ENCODE measurements around the gene IGF2.

The IGF2 gene

DNA sequence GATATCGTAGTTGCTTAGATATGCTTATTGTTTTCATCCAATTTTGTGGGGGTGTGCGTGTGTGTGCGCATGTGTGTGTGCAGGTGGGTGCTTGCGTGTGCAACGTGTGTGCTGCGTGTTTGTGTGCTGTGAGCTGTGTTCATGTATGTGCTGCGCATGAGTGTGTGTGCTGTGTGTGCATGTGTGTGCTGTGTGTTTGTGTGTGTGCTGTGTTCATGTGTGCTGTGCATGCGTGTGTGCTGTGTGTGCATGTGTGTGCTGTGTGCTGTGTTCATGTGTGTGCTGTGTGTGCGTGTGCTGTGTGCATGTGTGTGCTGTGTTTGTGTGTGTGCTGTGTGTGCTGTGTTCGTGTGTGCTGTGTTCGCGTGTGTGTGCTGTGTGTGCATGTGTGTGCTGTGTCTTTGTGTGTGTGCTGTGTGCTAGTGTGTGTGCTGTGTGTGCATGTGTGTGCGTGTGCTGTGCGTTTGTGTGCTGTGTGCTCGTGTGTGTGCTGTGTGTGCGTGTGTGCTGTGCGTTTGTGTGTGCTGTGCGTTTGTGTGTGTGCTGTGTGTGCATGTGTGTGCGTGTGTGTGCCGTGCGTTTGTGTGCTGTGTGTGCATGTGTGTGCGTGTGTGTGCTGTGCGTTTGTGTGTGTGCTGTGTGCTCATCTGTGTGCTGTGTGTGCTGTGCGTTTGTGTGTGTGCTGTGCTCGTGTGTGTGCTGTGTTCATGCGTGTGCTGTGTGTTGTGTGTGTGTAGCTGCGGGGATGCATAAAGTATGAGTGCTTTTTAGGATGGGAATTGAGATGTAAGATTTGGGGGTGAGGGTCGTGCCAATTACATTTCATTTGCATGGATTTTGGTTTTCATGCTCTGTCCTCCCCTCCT, 7.6 kb downstream of the IGF2 start:
- H3K4me3 ChIP-seq (ENCODE audit: low read depth, low read length), result no peak overlapping the region
- TF ChIP-seq, protein P1, sequence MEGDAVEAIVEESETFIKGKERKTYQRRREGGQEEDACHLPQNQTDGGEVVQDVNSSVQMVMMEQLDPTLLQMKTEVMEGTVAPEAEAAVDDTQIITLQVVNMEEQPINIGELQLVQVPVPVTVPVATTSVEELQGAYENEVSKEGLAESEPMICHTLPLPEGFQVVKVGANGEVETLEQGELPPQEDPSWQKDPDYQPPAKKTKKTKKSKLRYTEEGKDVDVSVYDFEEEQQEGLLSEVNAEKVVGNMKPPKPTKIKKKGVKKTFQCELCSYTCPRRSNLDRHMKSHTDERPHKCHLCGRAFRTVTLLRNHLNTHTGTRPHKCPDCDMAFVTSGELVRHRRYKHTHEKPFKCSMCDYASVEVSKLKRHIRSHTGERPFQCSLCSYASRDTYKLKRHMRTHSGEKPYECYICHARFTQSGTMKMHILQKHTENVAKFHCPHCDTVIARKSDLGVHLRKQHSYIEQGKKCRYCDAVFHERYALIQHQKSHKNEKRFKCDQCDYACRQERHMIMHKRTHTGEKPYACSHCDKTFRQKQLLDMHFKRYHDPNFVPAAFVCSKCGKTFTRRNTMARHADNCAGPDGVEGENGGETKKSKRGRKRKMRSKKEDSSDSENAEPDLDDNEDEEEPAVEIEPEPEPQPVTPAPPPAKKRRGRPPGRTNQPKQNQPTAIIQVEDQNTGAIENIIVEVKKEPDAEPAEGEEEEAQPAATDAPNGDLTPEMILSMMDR (IDR thresholded peaks at IDR 0.05; ENCODE audit: low read depth, low read length), result no peak

DNA sequence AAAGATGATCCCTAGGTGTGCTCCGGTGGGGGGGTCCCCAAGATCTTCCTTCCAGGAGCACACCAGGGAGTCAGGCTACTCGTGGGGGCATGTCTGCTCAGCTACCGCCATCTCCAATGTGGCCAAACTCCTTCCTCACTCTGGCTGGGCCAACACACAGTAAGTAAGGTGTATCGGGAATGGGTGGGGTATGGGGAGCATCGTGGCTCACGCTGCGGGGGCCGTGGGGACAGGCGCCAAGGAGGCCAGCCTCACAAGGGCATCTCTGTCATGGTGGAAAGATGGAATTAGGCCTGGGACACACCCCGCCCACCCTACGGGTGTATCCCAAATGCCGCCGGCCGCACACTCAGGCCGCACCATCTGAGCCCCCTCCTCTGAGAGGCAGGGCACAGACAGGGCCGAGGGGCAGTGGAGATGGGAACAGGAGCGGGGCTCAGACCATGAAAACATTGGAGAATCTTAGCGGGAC, 8.3 kb downstream of the IGF2 start:
- TF ChIP-seq, protein P1 (IDR thresholded peaks at IDR 0.05; ENCODE audit: low read depth, low read length), result no peak

DNA sequence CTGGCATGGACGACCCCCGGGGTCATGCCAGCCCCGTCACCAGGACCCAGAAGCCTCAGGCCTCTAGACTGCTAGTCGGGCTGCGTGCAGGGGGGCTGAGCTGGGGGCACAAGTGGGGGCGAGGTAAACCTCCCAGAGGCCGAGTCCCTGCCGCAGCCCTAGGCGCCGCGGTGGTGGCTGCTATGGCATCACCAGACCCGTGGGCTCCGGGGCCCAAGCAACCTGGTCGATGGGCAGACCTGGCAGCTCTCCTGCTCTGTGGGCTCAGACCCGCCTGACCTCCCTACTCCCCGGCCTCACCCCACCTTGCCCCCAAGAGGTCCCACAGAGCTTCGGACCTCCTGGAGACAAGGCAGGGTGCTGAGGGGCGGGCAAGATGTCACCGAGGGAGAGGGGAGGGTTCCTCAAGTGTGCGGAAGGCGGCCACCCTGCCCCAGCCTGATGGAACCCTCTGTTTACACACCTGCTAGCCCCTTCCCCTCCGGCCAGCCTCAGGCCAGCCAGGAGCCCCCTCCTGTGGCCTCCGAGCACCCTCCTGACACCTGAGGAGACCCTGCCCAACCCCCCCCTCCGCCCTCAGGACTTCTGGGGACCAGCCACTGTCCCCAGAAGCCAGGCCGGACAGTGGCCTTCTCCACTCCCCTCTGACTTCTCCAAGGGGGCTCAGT, 9.4 kb downstream of the IGF2 start:
- H3K4me3 ChIP-seq (ENCODE audit: low read depth, low read length), result no peak overlapping the region
- TF ChIP-seq, protein P1 (IDR thresholded peaks at IDR 0.05; ENCODE audit: low read depth, low read length), result no peak

More for the DNA sequence above, 8.3 kb downstream of the IGF2 start:
- H3K4me3 ChIP-seq (ENCODE audit: low read depth, low read length), result no peak overlapping the region

DNA sequence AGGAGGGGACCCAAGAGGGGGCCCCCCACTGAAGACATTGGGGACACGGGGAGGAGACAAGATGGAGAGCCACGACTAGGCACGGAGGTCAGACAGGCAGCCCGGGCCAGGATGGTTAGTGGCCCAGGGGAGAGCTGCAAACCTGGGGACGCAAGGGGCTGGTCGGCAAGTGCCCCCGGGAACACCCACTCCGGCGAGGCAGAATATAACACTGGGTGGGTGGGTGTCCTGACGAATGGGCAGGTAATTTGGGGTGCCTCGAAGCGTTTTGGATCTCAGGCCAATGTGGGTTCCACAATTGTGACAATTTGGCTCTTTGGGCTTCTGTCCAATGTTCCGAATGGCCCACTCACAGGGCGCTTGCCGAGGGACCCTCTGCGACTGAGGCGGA, 9.9 kb downstream of the IGF2 start:
- TF ChIP-seq, protein P1 (IDR thresholded peaks at IDR 0.05; ENCODE audit: low read depth, low read length), result no peak
- no peak overlapping the region for H3K4me3 ChIP-seq (ENCODE audit: low read depth, low read length)

DNA sequence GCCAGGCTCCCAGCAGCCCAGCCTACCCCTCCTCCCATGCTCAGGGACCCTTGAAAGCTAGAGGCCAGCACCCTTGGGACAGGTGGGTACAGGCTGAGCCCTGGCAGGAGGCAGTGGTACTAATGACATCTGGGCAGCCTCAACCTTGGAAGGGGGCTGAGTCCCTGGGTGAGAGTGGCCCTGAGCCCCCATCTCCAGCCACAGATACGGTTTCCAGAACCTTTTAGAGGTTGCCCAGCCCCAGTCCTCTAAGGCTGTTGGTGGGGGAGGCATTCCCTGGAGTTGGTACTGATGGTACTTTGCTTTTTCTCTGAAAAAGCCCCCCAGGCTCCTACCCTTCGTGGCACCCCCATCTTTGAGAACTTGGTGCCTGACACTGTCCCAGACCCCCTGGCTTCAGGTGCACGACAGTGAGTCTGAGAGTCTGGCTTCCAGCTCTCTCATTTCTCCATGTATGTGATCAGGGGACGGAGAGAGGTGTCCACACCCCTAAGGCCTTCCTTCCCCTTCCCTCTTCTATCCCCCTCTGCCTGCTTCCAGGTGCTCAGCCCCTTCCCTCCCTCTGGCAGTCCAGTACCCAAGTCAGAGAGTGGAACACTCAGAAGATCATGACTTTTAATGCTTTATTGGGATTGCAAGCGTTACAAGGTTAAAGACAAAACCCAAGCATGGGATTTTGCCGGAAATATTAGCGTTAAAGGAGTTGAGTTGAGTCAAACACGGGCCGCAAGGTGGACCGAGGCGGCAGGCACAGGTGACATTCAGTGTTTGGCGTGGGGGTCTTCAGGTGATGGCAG, 10.5 kb downstream of the IGF2 start:
- no peak overlapping the region for H3K4me3 ChIP-seq (ENCODE audit: low read depth, low read length)
- TF ChIP-seq, protein P1 (IDR thresholded peaks at IDR 0.05; ENCODE audit: low read depth, low read length), result no peak

DNA sequence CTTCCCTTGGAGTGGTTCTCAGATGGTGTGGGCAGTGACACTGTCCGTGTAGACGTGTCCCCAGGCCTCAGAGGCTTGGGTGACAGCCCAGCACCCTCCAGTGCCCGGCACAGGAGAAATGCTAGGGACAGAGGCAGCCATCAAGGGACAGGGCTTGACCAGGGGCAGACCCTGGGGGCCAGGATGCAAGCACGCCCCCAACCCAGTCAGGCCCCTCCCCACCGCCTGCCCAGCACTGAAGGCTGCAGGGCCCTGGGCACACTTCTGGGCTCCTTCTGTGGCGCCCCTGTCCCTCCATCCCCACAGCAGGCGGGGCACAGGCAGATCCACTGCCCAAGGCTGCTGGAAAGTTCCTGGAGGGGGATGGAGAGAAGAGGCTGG, 11.1 kb downstream of the IGF2 start:
- TF ChIP-seq, protein P1 (IDR thresholded peaks at IDR 0.05; ENCODE audit: low read depth, low read length), result no peak
- H3K4me3 ChIP-seq (ENCODE audit: low read depth, low read length), result no peak overlapping the region
